ENCODE results near the gene DYNLT4.
"Not testable (repeated sequence)": the region's sequence is repeated elsewhere in the genome, so short reads cannot be mapped to it uniquely, and the experiment has no call there.

Gene DYNLT4

DNA sequence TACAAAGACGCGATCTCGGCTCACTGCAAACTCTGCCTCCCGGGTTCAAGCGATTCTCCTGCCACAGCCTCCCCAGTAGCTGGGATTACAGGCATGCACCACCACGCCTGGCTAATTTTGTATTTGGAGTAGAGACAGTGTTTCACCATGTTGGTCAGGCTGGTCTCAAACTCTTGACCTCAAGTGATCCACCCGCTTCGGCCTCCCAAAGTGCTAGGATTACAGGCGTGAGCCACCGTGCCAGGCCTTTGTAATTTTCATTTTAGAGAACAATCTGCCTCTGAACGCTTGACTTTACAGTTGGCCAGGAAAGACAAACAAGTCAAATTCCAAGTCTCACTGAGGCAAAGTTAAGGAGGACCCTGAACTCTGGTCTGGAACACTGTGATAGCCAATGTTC lies 31.1 kb upstream of the DYNLT4 start:
- H3K27me3 ChIP-seq (ENCODE audit: insufficient read depth, low read length); H3K9me3 ChIP-seq (ENCODE audit: low read length); H3K4me3 ChIP-seq (ENCODE audit: low read length); H3K36me3 ChIP-seq (ENCODE audit: insufficient read depth, low read length); H2AFZ ChIP-seq (ENCODE audit: low read depth, low read length): not testable (repeated sequence)
- peaks cover 10% of the 10 kb centered on the region for H3K4me1 ChIP-seq (ENCODE audit: insufficient read depth, low read length)

DNA sequence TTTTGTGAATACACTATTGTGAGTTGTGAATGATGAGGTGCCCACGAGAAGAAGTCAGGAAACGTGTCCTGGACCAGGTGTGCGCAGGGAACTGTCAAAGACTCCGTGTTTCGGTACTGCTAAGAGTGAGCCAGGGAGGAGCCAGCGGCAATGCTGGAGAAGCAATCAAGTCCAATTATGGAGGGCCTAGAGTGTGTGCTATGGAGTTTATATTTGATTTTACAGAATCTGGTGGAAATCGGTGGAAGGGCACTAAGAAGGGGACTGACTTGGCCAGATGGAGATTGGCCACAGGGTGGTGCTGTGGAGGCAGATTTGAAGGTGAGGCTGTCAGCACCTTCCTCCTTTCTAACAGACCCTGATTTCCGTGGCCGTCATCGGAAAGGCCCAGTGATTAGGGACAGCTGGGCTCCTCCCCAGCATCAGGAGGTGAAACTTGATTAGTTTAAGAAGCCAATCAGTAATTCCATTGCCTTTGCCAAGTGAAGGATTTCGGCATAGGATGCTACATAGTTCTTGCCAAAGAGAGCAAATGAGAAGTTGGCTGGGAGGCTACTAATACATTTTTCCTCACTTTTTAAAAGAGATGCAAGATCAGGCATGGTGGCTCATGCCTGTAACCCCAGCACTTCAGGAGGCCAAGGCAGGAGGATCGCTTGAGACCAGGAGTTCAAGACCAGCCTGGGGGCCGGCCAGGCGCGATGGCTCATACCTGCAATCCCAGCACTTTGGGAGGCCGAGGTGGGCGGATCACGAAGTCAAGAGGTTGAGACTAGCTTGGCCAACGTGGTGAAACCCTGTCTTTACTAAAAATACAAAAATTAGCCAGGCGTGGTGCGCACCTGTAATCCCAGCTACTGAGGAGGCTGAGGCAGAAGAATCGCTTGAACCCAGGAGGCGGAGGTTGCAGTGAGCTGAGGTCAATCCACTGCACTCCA lies 28.9 kb upstream of the DYNLT4 start:
- no peaks in the 10 kb centered on the region for H3K27me3 ChIP-seq (ENCODE audit: insufficient read depth, low read length)
- H3K4me1 ChIP-seq (ENCODE audit: insufficient read depth, low read length) = no peaks in the 10 kb centered on the region
- no peak overlapping the region for H2AFZ ChIP-seq (ENCODE audit: low read depth, low read length)
- no peaks in the 10 kb centered on the region for H3K9me3 ChIP-seq (ENCODE audit: low read length)
- H3K4me3 ChIP-seq (ENCODE audit: low read length) = no peak overlapping the region
- H3K36me3 ChIP-seq (ENCODE audit: insufficient read depth, low read length) = no peaks in the 10 kb centered on the region

GRCh38 chr1:44834328-44834727 lies 27.2 kb upstream of the DYNLT4 start:
- Histone ChIP-seq H3K27me3 (ENCODE audit: insufficient read depth, low read length) (no peaks in the 10 kb centered on the region), H2AFZ (ENCODE audit: low read depth, low read length) (no peak overlapping the region), H3K4me3 (ENCODE audit: low read length) (no peak overlapping the region), H3K9me3 (ENCODE audit: low read length) (peaks cover 2% of the 10 kb centered on the region), H3K4me1 (ENCODE audit: insufficient read depth, low read length) (no peaks in the 10 kb centered on the region), H3K36me3 (ENCODE audit: insufficient read depth, low read length) (no peaks in the 10 kb centered on the region)

- Histone ChIP-seq H2AFZ (ENCODE audit: low read depth, low read length) (no peak overlapping the region), H3K4me1 (ENCODE audit: insufficient read depth, low read length) (no peaks in the 10 kb centered on the region), H3K36me3 (ENCODE audit: insufficient read depth, low read length) (peaks cover 9% of the 10 kb centered on the region), H3K4me3 (ENCODE audit: low read length) (no peak overlapping the region), H3K9me3 (ENCODE audit: low read length) (peaks cover 2% of the 10 kb centered on the region), H3K27me3 (ENCODE audit: insufficient read depth, low read length) (no peaks in the 10 kb centered on the region)
These were observed 25.0 kb upstream of the DYNLT4 start for GRCh38 chr1:44832056-44832705.

DNA sequence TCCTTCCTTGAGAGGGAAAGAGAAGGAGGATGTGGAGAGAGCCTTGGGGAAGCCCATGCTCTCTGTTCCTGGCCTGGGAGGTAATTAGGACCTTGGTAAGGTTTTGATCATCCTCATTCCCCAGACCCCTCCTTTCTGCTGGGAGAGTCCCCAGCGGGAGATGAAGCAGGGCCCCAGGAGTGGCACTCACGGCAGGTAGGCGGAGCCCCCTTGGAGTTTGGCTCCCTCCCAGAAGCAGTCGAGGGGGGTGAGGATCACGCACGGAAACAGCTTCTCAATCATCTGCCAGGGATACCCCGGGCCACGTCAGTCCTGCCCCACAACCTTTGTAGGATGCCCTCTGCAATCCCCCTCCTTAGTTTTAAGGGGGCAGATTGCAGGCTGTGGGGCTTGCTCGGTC lies 24.4 kb upstream of the DYNLT4 start:
- Histone ChIP-seq H3K27me3 (ENCODE audit: insufficient read depth, low read length) (no peaks in the 10 kb centered on the region), H2AFZ (ENCODE audit: low read depth, low read length) (no peak overlapping the region), H3K4me1 (ENCODE audit: insufficient read depth, low read length) (no peaks in the 10 kb centered on the region), H3K4me3 (ENCODE audit: low read length) (no peak overlapping the region), H3K36me3 (ENCODE audit: insufficient read depth, low read length) (peaks cover 14% of the 10 kb centered on the region), H3K9me3 (ENCODE audit: low read length) (peaks cover 2% of the 10 kb centered on the region)

- Histone ChIP-seq H3K27me3 (ENCODE audit: insufficient read depth, low read length) (no peaks in the 10 kb centered on the region), H3K4me3 (ENCODE audit: low read length) (no peak overlapping the region), H3K36me3 (ENCODE audit: insufficient read depth, low read length) (peaks cover 17% of the 10 kb centered on the region), H3K4me1 (ENCODE audit: insufficient read depth, low read length) (no peaks in the 10 kb centered on the region), H2AFZ (ENCODE audit: low read depth, low read length) (no peak overlapping the region), H3K9me3 (ENCODE audit: low read length) (peaks cover 2% of the 10 kb centered on the region)
These were observed 23.8 kb upstream of the DYNLT4 start for GRCh38 chr1:44830900-44831304.

DNA sequence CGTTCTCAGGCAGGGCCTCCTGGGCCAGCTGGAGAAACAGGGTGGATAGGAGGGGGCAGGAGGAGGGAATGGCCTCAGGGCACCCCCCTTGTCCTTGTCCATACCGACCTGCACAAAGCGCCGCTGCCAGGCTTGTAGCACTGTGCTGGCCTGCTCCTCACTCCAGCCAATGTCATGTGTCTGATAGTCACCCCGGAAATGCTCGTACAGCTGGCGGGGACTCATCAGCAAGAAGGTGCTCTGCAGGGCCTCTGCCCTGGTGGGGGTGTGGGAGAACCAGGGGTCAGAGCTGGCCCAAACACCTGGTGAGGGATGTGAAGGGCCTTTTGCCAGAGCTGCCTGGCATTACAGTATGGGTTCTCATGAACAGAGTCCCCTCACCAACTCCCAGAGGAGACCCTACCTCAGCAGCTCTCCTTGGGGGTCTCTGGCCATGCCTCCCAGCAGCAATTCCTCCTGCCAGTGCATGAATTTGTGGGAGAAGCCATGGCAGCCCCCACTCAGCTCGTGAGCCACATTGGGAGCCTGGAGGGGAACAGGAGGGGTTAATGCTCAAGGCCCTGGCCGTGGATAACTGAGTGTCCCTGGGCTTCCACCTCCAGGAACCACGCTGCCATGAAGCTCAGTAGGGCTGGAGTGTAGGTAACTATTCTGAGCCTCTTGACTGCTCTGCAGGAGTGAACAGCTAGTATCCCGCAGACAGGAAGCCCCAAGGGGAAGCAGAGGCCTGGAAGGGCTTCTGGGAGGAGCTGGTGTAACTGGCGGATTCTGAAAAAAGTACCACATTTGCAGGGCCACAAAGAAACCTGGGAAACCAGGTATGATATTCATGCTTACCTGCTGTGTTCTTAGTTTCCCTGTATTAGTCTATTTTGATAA lies 22.6 kb upstream of the DYNLT4 start:
- Histone ChIP-seq H3K36me3 (ENCODE audit: insufficient read depth, low read length) (peaks cover 17% of the 10 kb centered on the region), H3K9me3 (ENCODE audit: low read length) (peaks cover 2% of the 10 kb centered on the region), H3K4me1 (ENCODE audit: insufficient read depth, low read length) (no peaks in the 10 kb centered on the region), H3K27me3 (ENCODE audit: insufficient read depth, low read length) (no peaks in the 10 kb centered on the region), H2AFZ (ENCODE audit: low read depth, low read length) (no peak overlapping the region), H3K4me3 (ENCODE audit: low read length) (no peak overlapping the region)

DNA sequence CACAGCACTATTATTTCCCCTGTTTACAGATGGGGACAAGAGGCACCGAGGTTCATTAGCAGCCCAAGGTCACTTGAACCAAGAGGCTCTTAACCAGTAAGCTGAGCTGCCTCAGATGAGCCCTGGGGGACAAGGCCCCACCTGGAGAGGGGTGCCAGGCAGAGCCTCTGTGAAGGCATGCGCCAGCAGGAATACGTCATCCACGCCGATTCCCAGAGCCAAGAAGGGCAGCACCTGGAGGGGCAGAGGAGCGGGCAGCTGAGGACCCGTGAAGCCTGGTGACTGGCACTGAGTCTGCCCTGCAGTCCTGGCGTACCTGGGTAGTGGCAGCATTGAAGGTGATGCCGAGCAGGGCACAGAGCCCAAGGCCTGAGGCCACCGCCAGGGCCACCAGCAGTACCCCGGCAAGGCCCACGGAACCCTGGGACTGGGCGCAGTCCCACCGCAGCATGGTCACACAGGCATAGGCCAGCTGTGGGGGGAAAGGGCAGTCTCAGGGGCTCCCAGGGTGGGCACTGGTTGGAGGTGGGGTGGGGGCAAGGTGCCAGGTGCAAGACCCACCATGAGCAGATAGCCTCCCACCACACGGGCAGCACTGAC lies 21.8 kb upstream of the DYNLT4 start:
- Histone ChIP-seq H2AFZ (ENCODE audit: low read depth, low read length) (no peak overlapping the region), H3K27me3 (ENCODE audit: insufficient read depth, low read length) (no peaks in the 10 kb centered on the region), H3K4me1 (ENCODE audit: insufficient read depth, low read length) (no peaks in the 10 kb centered on the region), H3K4me3 (ENCODE audit: low read length) (no peak overlapping the region), H3K36me3 (ENCODE audit: insufficient read depth, low read length) (peaks cover 17% of the 10 kb centered on the region), H3K9me3 (ENCODE audit: low read length) (peaks cover 2% of the 10 kb centered on the region)

DNA sequence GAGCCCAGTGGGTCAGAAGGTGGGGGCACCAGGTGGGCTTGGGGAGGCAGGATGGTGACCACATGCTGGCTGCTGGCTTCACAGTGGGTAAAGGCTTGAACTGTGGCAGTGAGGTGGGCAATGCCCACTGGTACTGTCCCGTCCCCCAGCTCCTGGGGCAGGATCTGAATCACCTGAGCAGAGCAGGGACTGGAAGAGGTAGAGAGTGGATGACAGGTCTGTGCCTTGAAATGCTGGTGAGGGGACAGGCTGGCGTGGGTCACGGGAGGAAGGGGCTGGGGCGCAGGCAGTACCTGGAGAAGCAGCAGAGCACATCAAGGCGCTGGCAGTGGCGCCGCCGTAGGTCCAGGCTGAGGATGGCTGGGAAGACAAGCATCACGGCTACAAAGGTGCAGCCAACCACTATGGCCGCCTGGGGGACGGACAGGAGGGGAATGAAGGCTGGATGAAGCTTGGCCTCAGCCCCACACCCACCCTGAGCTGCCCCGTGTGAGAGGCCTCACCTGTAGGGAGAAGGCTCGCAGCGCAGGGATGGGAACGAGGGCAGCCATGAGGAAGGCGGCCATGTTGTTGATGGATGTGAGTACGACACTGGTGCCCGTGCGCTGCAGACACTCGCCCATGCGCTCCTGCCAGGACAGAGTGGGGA lies 21.0 kb upstream of the DYNLT4 start:
- peaks cover 2% of the 10 kb centered on the region for H3K9me3 ChIP-seq (ENCODE audit: low read length)
- peaks cover 17% of the 10 kb centered on the region for H3K36me3 ChIP-seq (ENCODE audit: insufficient read depth, low read length)
- no peak overlapping the region for H2AFZ ChIP-seq (ENCODE audit: low read depth, low read length)

DNA sequence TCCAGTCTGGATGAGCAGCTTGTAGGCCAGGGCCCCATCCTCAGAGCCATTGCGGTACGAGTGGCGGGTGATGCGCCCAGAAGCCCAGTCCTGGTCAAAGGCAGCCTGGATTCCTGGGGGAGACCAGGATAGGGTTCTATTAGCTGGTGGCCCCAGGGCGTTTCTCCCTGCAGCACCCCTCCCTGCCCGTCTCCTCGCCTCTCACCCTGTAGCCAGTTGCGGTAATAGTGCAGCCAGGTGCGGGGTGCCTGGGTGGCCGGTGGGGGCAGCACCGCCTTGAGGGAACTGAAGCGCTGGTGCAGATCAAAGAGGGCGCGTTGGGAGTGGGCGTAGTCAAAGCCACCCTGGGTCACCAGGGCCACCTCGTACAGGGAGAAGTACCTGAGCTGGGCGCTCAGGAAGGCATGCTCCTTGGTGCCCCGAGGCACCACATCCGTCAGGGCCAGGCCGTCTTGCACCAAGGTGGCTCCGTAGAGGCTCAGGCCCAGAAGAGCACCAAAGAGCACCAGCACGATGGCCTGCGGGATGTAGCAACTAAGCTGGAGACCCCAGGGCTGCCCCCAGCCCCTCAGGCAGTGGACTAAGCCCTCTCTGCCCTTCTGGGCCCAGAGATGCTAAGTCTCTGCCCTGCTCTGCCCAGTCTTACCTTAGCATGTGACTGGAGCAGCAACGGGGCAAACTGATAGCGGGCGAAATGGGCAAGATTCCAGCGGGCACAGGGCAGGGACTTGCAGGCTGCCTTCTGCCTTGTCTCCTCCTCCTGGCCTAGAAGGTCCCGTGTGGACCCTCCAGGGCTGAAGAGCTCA lies 20.2 kb upstream of the DYNLT4 start:
- Histone ChIP-seq H3K4me1 (ENCODE audit: insufficient read depth, low read length) (no peaks in the 10 kb centered on the region), H3K36me3 (ENCODE audit: insufficient read depth, low read length) (peaks cover 17% of the 10 kb centered on the region), H3K9me3 (ENCODE audit: low read length) (peaks cover 2% of the 10 kb centered on the region), H3K4me3 (ENCODE audit: low read length) (no peak overlapping the region), H3K27me3 (ENCODE audit: insufficient read depth, low read length) (no peaks in the 10 kb centered on the region), H2AFZ (ENCODE audit: low read depth, low read length) (no peak overlapping the region)

More for the DNA sequence above, 21.0 kb upstream of the DYNLT4 start:
- Histone ChIP-seq H3K4me3 (ENCODE audit: low read length) (no peak overlapping the region), H3K27me3 (ENCODE audit: insufficient read depth, low read length) (no peaks in the 10 kb centered on the region), H3K4me1 (ENCODE audit: insufficient read depth, low read length) (no peaks in the 10 kb centered on the region)

DNA sequence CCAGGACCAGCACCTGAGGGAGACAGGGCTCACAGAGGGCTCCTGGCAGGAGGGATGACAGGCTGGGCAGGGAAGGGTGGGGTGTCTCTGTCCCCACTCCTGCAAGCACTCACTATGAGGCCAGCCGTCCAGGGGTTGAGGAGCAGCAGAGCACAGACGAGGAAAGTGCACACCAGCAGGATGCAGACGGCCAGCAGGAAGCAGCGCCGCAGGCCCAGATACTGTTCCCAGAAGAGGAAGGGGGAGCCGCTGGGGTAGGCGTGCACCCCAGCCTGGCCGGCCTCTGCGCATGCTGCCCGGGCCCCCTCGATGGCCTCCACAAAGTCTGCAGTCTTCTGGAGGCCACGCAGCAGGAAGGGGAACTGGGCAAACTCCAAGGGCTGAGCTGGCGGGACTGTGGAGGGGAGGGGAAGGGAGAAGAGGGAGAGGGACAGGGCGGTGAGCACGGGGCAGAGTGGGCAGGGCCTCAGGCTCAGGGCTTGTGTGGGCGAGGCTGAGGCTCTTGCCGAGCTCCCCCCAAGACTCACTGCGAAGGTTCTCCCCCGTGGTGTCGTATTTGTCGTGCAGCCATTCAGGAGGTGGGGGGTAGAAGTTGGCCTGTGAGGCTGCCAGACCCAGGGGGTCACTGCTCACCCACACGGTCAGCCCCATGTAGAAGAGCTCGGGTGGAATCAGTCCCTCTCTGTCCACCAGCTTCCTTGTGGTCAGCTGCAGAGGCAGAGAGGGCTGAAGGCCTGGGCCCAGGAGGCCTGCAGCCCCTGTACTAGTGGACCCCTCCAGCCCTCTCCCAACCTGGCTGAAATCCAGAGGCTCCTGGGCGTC lies 19.4 kb upstream of the DYNLT4 start:
- peaks cover 2% of the 10 kb centered on the region for H3K9me3 ChIP-seq (ENCODE audit: low read length)
- H2AFZ ChIP-seq (ENCODE audit: low read depth, low read length) = no peak overlapping the region
- H3K4me3 ChIP-seq (ENCODE audit: low read length) = no peak overlapping the region
- no peaks in the 10 kb centered on the region for H3K4me1 ChIP-seq (ENCODE audit: insufficient read depth, low read length)
- no peaks in the 10 kb centered on the region for H3K27me3 ChIP-seq (ENCODE audit: insufficient read depth, low read length)
- peaks cover 17% of the 10 kb centered on the region for H3K36me3 ChIP-seq (ENCODE audit: insufficient read depth, low read length)
